ENCODE data around the gene SAP25. TPM values are rescaled to one million over a fixed set of nuclear protein-coding genes. Genes with fewer than 3 reads are reported as not detected.

The SAP25 gene
- total RNA-seq (2014; rRNA removed; shearing (Covaris generic)) = 0.21 and 0.48 TPM in 2 replicates
- 1.1 and 1.9 TPM in 2 replicates for polyA plus RNA-seq (2015; cell fraction: cytosol; rRNA removed)
- 9.2 and 18.0 TPM in 2 replicates for polyA plus RNA-seq (2015; cell fraction: nucleus; rRNA removed)

- DNase-seq (ENCODE audit: low read depth, low spot score) = no peak
- in situ Hi-C loops (cut with HindIII; ENCODE audit: low pct_unique_long_range_greater_than_20kb, low sequenced_read_pairs) = no loop called here
Measured at GRCh38 chr7:100573691-100574361, at the start of gene SAP25. SAP25 (minus strand) TSS chr7:100573900; CDS start chr7:100573742, 158 bp downstream.

GRCh38 chr7:100621554-100621953, 47.9 kb upstream of the SAP25 start:
- DNase-seq (ENCODE audit: low read depth, low spot score) = no peak
- in situ Hi-C loops (cut with HindIII; ENCODE audit: low pct_unique_long_range_greater_than_20kb, low sequenced_read_pairs) = no loop called here

- in situ Hi-C loops (cut with HindIII; ENCODE audit: low pct_unique_long_range_greater_than_20kb, low sequenced_read_pairs) = no loop called here
- no peak for DNase-seq (ENCODE audit: low read depth, low spot score)
Measured at GRCh38 chr7:100620804-100621203, 47.1 kb upstream of the SAP25 start.

- DNase-seq (ENCODE audit: low read depth, low spot score) = no peak
- in situ Hi-C loops (cut with HindIII; ENCODE audit: low pct_unique_long_range_greater_than_20kb, low sequenced_read_pairs) = no loop called here
Measured at GRCh38 chr7:100620239-100620638, 46.5 kb upstream of the SAP25 start.

- in situ Hi-C loops (cut with HindIII; ENCODE audit: low pct_unique_long_range_greater_than_20kb, low sequenced_read_pairs) = no loop called here
- DNase-seq (ENCODE audit: low read depth, low spot score) = no peak
Measured at GRCh38 chr7:100614308-100614861, 40.7 kb upstream of the SAP25 start.

GRCh38 chr7:100613412-100614175, 39.9 kb upstream of the SAP25 start:
- in situ Hi-C loops (cut with HindIII; ENCODE audit: low pct_unique_long_range_greater_than_20kb, low sequenced_read_pairs) = no loop called here
- DNase-seq (ENCODE audit: low read depth, low spot score) = no peak

GRCh38 chr7:100612730-100613390, 39.2 kb upstream of the SAP25 start:
- peak; percentile 37 for DNase-seq (ENCODE audit: low read depth, low spot score)
- in situ Hi-C loops (cut with HindIII; ENCODE audit: low pct_unique_long_range_greater_than_20kb, low sequenced_read_pairs) = no loop called here

GRCh38 chr7:100611983-100612729, 38.5 kb upstream of the SAP25 start, which contains the start of gene MOSPD3:
MOSPD3 (plus strand) TSS chr7:100612540; CDS start chr7:100612792, 252 bp downstream.
- in situ Hi-C loops (cut with HindIII; ENCODE audit: low pct_unique_long_range_greater_than_20kb, low sequenced_read_pairs) = no loop called here
- peak; percentile 100 for DNase-seq (ENCODE audit: low read depth, low spot score)

GRCh38 chr7:100609958-100610357, 36.3 kb upstream of the SAP25 start:
- DNase-seq (ENCODE audit: low read depth, low spot score) = no peak
- in situ Hi-C loops (cut with HindIII; ENCODE audit: low pct_unique_long_range_greater_than_20kb, low sequenced_read_pairs) = no loop called here

- no peak for DNase-seq (ENCODE audit: low read depth, low spot score)
- in situ Hi-C loops (cut with HindIII; ENCODE audit: low pct_unique_long_range_greater_than_20kb, low sequenced_read_pairs) = no loop called here
Measured at GRCh38 chr7:100607111-100607510, 33.4 kb upstream of the SAP25 start.

GRCh38 chr7:100606313-100606712, 32.6 kb upstream of the SAP25 start:
- no peak for DNase-seq (ENCODE audit: low read depth, low spot score)
- in situ Hi-C loops (cut with HindIII; ENCODE audit: low pct_unique_long_range_greater_than_20kb, low sequenced_read_pairs) = no loop called here

GRCh38 chr7:100604976-100605911, 31.5 kb upstream of the SAP25 start:
- in situ Hi-C loops (cut with HindIII; ENCODE audit: low pct_unique_long_range_greater_than_20kb, low sequenced_read_pairs) = no loop called here
- DNase-seq (ENCODE audit: low read depth, low spot score) = no peak

GRCh38 chr7:100604028-100604975, 30.6 kb upstream of the SAP25 start:
- DNase-seq (ENCODE audit: low read depth, low spot score) = peak; percentile 70
- in situ Hi-C loops (cut with HindIII; ENCODE audit: low pct_unique_long_range_greater_than_20kb, low sequenced_read_pairs) = no loop called here

- in situ Hi-C loops (cut with HindIII; ENCODE audit: low pct_unique_long_range_greater_than_20kb, low sequenced_read_pairs) = no loop called here
- DNase-seq (ENCODE audit: low read depth, low spot score) = no peak
Measured at GRCh38 chr7:100603726-100604027, 30.0 kb upstream of the SAP25 start.

GRCh38 chr7:100602889-100603725, 29.4 kb upstream of the SAP25 start:
- in situ Hi-C loops (cut with HindIII; ENCODE audit: low pct_unique_long_range_greater_than_20kb, low sequenced_read_pairs) = no loop called here
- no peak for DNase-seq (ENCODE audit: low read depth, low spot score)

Measured in SK-MEL-5 (cell line).